Keratinocyte (primary cell): Measurements from ENCODE around the gene MAPK12. TPM values are rescaled to one million over a fixed set of nuclear protein-coding genes. Genes with fewer than 3 reads are reported as not detected.

Source experiments
- DNase-seq: peaks from one replicate; pipeline ENCODE4 v3.0.0-alpha.2; 2011; ENCODE audit warnings: low read depth, missing footprints, low spot score
- FAIRE-seq: peaks from 2 replicates; lab custom pipeline; 2011; peaks lifted over from hg19 to GRCh38; lab: Jason Lieb, UNC
- H2AFZ ChIP-seq: 2 replicates; pipeline ENCODE4 v1.6.0; 2012; ENCODE audit warnings: low read length, control low read depth, inconsistent platforms; ENCODE audit not compliant: control insufficient read depth
- H3K27ac ChIP-seq: 2 replicates; pipeline ENCODE4 v1.5.1; 2011; ENCODE audit warnings: low read length; ENCODE audit not compliant: control insufficient read depth, insufficient read depth
- H3K27me3 ChIP-seq: 3 replicates; pipeline ENCODE4 v1.6.0; 2011; ENCODE audit warnings: low read length; ENCODE audit not compliant: control insufficient read depth, insufficient read depth; ENCODE audit errors: extremely low read depth
- H3K36me3 ChIP-seq, 2 experiments: 2 replicates in 1 of 2; 3 replicates in 1 of 2; pipeline ENCODE4 v1.5.1; 2011; ENCODE audit warnings: low read length in 2 of 2, mild to moderate bottlenecking in 1 of 2; ENCODE audit not compliant: control insufficient read depth in 2 of 2, insufficient read depth in 2 of 2; ENCODE audit errors: extremely low read depth in 1 of 2
- H3K4me1 ChIP-seq: 3 replicates; pipeline ENCODE4 v1.5.1; 2011; ENCODE audit warnings: low read length; ENCODE audit not compliant: control insufficient read depth, insufficient read depth; ENCODE audit errors: extremely low read depth
- H3K4me2 ChIP-seq: 3 replicates; pipeline ENCODE4 v1.6.0; 2011; ENCODE audit warnings: low read depth, low read length; ENCODE audit not compliant: control insufficient read depth, insufficient read depth; ENCODE audit errors: extremely low read depth
- H3K4me3 ChIP-seq, 3 experiments: fragments of 200-600 bp in 1 of 3; sonication (generic) in 1 of 3; 2 replicates in 2 of 3; 3 replicates in 1 of 3; pipeline ENCODE4 v1.5.1; 2011 to 2016; ENCODE audit warnings: low read length in 3 of 3, mild to moderate bottlenecking in 3 of 3, control low read depth in 2 of 3, inconsistent platforms in 1 of 3, low read depth in 1 of 3, mixed read lengths in 1 of 3, mixed run types in 1 of 3, moderate library complexity in 1 of 3; ENCODE audit not compliant: control insufficient read depth in 2 of 3, insufficient read depth in 2 of 3; ENCODE audit errors: extremely low read depth in 1 of 3
- H3K79me2 ChIP-seq: 2 replicates; pipeline ENCODE4 v1.6.0; 2012; ENCODE audit warnings: low read length; ENCODE audit not compliant: control insufficient read depth, insufficient read depth
- H3K9ac ChIP-seq: 3 replicates; pipeline ENCODE4 v1.6.0; 2011; ENCODE audit warnings: low read length; ENCODE audit not compliant: control insufficient read depth, insufficient read depth; ENCODE audit errors: extremely low read depth
- H3K9me1 ChIP-seq: 3 replicates; pipeline ENCODE4 v1.6.0; 2011; ENCODE audit warnings: low read length; ENCODE audit not compliant: control insufficient read depth, insufficient read depth; ENCODE audit errors: extremely low read depth
- H3K9me3 ChIP-seq: 2 replicates; pipeline ENCODE4 v1.5.1; 2012; ENCODE audit warnings: low read depth, low read length; ENCODE audit not compliant: control insufficient read depth
- H4K20me1 ChIP-seq: 3 replicates; pipeline ENCODE4 v1.6.0; 2011; ENCODE audit warnings: low read length; ENCODE audit not compliant: control insufficient read depth, insufficient read depth; ENCODE audit errors: extremely low read depth
- EZH2 ChIP-seq: IDR thresholded peaks from one replicate; pipeline ENCODE4 v1.6.1; 2012; ENCODE audit warnings: inconsistent platforms, mild to moderate bottlenecking, low read length, moderate library complexity
- dilution Hi-C: fragments of 300-500 bp; cut with MboI; formaldehyde crosslinking; loops from one replicate; pipeline ENCODE4 v1.7.0; 2020; ENCODE audit warnings: low sequenced_read_pairs; ENCODE audit not compliant: extremely low pct_ligation_motif_present
- polyA plus RNA-seq, 5 experiments: library from polyadenylated mRNA; depleted of rRNA in 3 of 5; stranded (reverse) in 3 of 5; stranded (forward) in 1 of 5; unstranded in 1 of 5; fragments of >200 nt; gene quantifications; 1 replicate in 1 of 5; 2 replicates in 3 of 5; 3 replicates in 1 of 5; pipeline versions ENCODE4 v1.2.1 to v1.2.3, GENCODE V29; 2011 to 2012; ENCODE audit warnings: missing spikeins in 2 of 5, low read depth in 1 of 5, low replicate concordance in 1 of 5
- TF ChIP-seq, protein P1 (sequence below), 3 experiments: IDR thresholded peaks in 1 of 3; conservative IDR thresholded peaks in 1 of 3; optimal IDR thresholded peaks in 1 of 3; 2 replicates in 2 of 3; 3 replicates in 1 of 3; pipeline versions ENCODE3 to v1.5.1; 2011; ENCODE audit warnings: low read length in 3 of 3, mild to moderate bottlenecking in 3 of 3, moderate library complexity in 2 of 3, control low read depth in 1 of 3, inconsistent platforms in 1 of 3; ENCODE audit not compliant: insufficient read depth in 2 of 3; ENCODE audit errors: extremely low read depth in 1 of 3

Gene MAPK12
- polyA plus RNA-seq, 1 donor (not counting 4 experiments of a cell fraction or from before 2014, with no cell fraction given): 10.1 TPM

- TF ChIP-seq EZH2: no peak
- TF ChIP-seq, protein P1, sequence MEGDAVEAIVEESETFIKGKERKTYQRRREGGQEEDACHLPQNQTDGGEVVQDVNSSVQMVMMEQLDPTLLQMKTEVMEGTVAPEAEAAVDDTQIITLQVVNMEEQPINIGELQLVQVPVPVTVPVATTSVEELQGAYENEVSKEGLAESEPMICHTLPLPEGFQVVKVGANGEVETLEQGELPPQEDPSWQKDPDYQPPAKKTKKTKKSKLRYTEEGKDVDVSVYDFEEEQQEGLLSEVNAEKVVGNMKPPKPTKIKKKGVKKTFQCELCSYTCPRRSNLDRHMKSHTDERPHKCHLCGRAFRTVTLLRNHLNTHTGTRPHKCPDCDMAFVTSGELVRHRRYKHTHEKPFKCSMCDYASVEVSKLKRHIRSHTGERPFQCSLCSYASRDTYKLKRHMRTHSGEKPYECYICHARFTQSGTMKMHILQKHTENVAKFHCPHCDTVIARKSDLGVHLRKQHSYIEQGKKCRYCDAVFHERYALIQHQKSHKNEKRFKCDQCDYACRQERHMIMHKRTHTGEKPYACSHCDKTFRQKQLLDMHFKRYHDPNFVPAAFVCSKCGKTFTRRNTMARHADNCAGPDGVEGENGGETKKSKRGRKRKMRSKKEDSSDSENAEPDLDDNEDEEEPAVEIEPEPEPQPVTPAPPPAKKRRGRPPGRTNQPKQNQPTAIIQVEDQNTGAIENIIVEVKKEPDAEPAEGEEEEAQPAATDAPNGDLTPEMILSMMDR (optimal IDR thresholded peaks at IDR 0.05 in 1 of 3, IDR thresholded peaks at IDR 0.05 in 1 of 3, conservative IDR thresholded peaks at IDR 0.05 in 1 of 3; ENCODE audit: extremely low read depth in 1 of 3, insufficient read depth in 2 of 3, low read length in 3 of 3): no peak
- Histone ChIP-seq H3K9me3 (no peaks in the 10 kb centered on the region), H2AFZ (no peak overlapping the region), H3K9ac (no peak overlapping the region), H3K27ac (no peak overlapping the region), H3K36me3 (peaks cover 24 to 31% of the 10 kb centered on the region in 2 experiments), H3K27me3 (no peaks in the 10 kb centered on the region), H4K20me1 (peaks cover 10% of the 10 kb centered on the region), H3K4me1 (peaks cover 7% of the 10 kb centered on the region), H3K9me1 (no peaks in the 10 kb centered on the region), H3K4me2 (no peak overlapping the region), H3K79me2 (peaks cover 56% of the 10 kb centered on the region), H3K4me3 (no peak overlapping the region)
- dilution Hi-C loops: no loop called here
- no peak for DNase-seq
- no peak for FAIRE-seq
These were observed 26.2 kb upstream of the MAPK12 start for GRCh38 chr22:50287731-50288130.

GRCh38 chr22:50286701-50287318 is 25.3 kb upstream of the MAPK12 start:
- H3K4me2 ChIP-seq: no peak overlapping the region
- peaks cover 13% of the 10 kb centered on the region for H3K4me1 ChIP-seq
- dilution Hi-C loops: no loop called here
- H3K4me3 ChIP-seq: no peak overlapping the region
- peaks cover 8% of the 10 kb centered on the region for H4K20me1 ChIP-seq
- H3K9me1 ChIP-seq: no peaks in the 10 kb centered on the region
- H3K36me3 ChIP-seq: peaks cover 29 to 33% of the 10 kb centered on the region in 2 experiments
- H3K9me3 ChIP-seq: no peaks in the 10 kb centered on the region
- no peaks in the 10 kb centered on the region for H3K27me3 ChIP-seq
- no peak for DNase-seq
- no peak overlapping the region for H3K27ac ChIP-seq
- H2AFZ ChIP-seq: no peak overlapping the region
- TF ChIP-seq, protein P1 (optimal IDR thresholded peaks at IDR 0.05 in 1 of 3, IDR thresholded peaks at IDR 0.05 in 1 of 3, conservative IDR thresholded peaks at IDR 0.05 in 1 of 3; ENCODE audit: extremely low read depth in 1 of 3, insufficient read depth in 2 of 3, low read length in 3 of 3): no peak
- no peak for TF ChIP-seq EZH2
- H3K9ac ChIP-seq: no peak overlapping the region
- peaks cover 50% of the 10 kb centered on the region for H3K79me2 ChIP-seq
- no peak for FAIRE-seq
